ENCODE results near the gene PLEKHM3.

DNA sequence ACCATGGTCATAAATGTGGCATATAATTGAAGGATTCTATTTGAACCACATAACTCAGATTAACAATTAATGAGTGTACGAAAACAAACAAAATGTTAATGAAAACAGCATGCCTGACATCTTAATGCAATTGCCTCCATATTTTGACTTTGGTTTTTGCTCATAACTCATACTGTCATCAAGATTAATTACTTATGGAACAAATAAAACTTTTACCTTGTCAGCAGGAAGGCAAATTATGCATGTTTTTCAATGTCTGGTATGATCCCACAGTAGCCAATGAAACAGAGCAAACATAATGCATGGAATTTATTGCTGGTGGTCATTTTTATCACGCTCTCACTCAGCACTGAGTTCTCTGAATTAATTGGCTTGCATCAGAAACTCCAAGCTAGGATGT, 5.1 kb downstream of the PLEKHM3 start:
- TF ChIP-seq, protein P1, sequence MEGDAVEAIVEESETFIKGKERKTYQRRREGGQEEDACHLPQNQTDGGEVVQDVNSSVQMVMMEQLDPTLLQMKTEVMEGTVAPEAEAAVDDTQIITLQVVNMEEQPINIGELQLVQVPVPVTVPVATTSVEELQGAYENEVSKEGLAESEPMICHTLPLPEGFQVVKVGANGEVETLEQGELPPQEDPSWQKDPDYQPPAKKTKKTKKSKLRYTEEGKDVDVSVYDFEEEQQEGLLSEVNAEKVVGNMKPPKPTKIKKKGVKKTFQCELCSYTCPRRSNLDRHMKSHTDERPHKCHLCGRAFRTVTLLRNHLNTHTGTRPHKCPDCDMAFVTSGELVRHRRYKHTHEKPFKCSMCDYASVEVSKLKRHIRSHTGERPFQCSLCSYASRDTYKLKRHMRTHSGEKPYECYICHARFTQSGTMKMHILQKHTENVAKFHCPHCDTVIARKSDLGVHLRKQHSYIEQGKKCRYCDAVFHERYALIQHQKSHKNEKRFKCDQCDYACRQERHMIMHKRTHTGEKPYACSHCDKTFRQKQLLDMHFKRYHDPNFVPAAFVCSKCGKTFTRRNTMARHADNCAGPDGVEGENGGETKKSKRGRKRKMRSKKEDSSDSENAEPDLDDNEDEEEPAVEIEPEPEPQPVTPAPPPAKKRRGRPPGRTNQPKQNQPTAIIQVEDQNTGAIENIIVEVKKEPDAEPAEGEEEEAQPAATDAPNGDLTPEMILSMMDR (conservative IDR thresholded peaks at IDR 0.05) = no peak
- TF ChIP-seq EZH2 (IDR thresholded peaks at IDR 0.05; ENCODE audit: low read depth) = no peak
